NCI-H345 treated with DMSO at 0.1 percent for 48 hours (cell line): Measurements from ENCODE around the gene FUZ.

Experiments
- DNase-seq: peaks from one replicate; lab custom pipeline; 2025; ENCODE audit not compliant: unreplicated experiment; lab: John Stamatoyannopoulos, UW

FUZ gene

GRCh38 chr19:49851456-49852259, 38.6 kb upstream of the FUZ start:
- DNase-seq: no peak

GRCh38 chr19:49850487-49851342, 37.6 kb upstream of the FUZ start, which contains the start of gene PTOV1:
Gene PTOV1 (plus strand): TSS chr19:49851159.
- peak; percentile 69 for DNase-seq

- no peak for DNase-seq
Measured at GRCh38 chr19:49850221-49850486, 37.1 kb upstream of the FUZ start.

- DNase-seq: no peak
Measured at GRCh38 chr19:49849433-49850220, 36.5 kb upstream of the FUZ start.

GRCh38 chr19:49848938-49849337, 35.8 kb upstream of the FUZ start:
- no peak for DNase-seq

GRCh38 chr19:49847731-49848696, 34.9 kb upstream of the FUZ start:
- DNase-seq: no peak

- DNase-seq: no peak
Measured at GRCh38 chr19:49846408-49846807, 33.3 kb upstream of the FUZ start.

- DNase-seq: no peak
Measured at GRCh38 chr19:49845414-49845813, 32.3 kb upstream of the FUZ start.

GRCh38 chr19:49844138-49845095, 31.3 kb upstream of the FUZ start:
- DNase-seq: no peak

GRCh38 chr19:49843265-49843664, 30.2 kb upstream of the FUZ start:
- no peak for DNase-seq

GRCh38 chr19:49840736-49841249, 27.7 kb upstream of the FUZ start:
- DNase-seq: no peak

- no peak for DNase-seq
Measured at GRCh38 chr19:49840321-49840720, 27.2 kb upstream of the FUZ start.

- DNase-seq: no peak
Measured at GRCh38 chr19:49839713-49840112, 26.6 kb upstream of the FUZ start.

GRCh38 chr19:49838885-49839588, 25.9 kb upstream of the FUZ start:
- DNase-seq: no peak

GRCh38 chr19:49837425-49837824, 24.3 kb upstream of the FUZ start:
- DNase-seq: no peak

GRCh38 chr19:49837009-49837310, 23.9 kb upstream of the FUZ start:
- no peak for DNase-seq

GRCh38 chr19:49836176-49837008, 23.3 kb upstream of the FUZ start:
- DNase-seq: no peak

GRCh38 chr19:49835562-49835961, 22.5 kb upstream of the FUZ start:
- no peak for DNase-seq
